ENCODE measurements around the gene LY6G5C.
A peak's percentile ranks its signal among the peaks of the same experiment; 100 is the strongest.

The LY6G5C gene

GRCh38 chr6:31700740-31701401 is 20.0 kb upstream of the LY6G5C start:
- H3K9me3 ChIP-seq (ENCODE audit: low read length): no peaks in the 10 kb centered on the region
- H3K4me3 ChIP-seq (ENCODE audit: low read depth in 1 of 2, low read length in 2 of 2): peak overlapping the region in 1 of 2 donors; percentile 97
- H3K36me3 ChIP-seq (ENCODE audit: insufficient read depth, low read length): peaks cover 11% of the 10 kb centered on the region
- peaks cover 24% of the 10 kb centered on the region for H3K4me1 ChIP-seq (ENCODE audit: insufficient read depth, low read length)
- no peak overlapping the region for H3K27ac ChIP-seq (ENCODE audit: low read depth, low read length)
- no peaks in the 10 kb centered on the region for H3K27me3 ChIP-seq (ENCODE audit: control insufficient read depth in 1 of 2, insufficient read depth in 2 of 2, low read length in 2 of 2)
- peak overlapping the region; percentile 99 for H3K9ac ChIP-seq (ENCODE audit: low read length)

- Histone ChIP-seq H3K27me3 (ENCODE audit: control insufficient read depth in 1 of 2, insufficient read depth in 2 of 2, low read length in 2 of 2) (no peaks in the 10 kb centered on the region), H3K4me3 (ENCODE audit: low read depth in 1 of 2, low read length in 2 of 2) (no peak overlapping the region), H3K36me3 (ENCODE audit: insufficient read depth, low read length) (peaks cover 40% of the 10 kb centered on the region), H3K9ac (ENCODE audit: low read length) (no peak overlapping the region), H3K9me3 (ENCODE audit: low read length) (no peaks in the 10 kb centered on the region), H3K4me1 (ENCODE audit: insufficient read depth, low read length) (peaks cover 18% of the 10 kb centered on the region), H3K27ac (ENCODE audit: low read depth, low read length) (no peak overlapping the region)
These were observed 16.7 kb upstream of the LY6G5C start for GRCh38 chr6:31697555-31697954.

GRCh38 chr6:31693535-31693934 is 12.7 kb upstream of the LY6G5C start:
- Histone ChIP-seq H3K9me3 (ENCODE audit: low read length) (no peaks in the 10 kb centered on the region), H3K4me3 (ENCODE audit: low read depth in 1 of 2, low read length in 2 of 2) (no peak overlapping the region), H3K27ac (ENCODE audit: low read depth, low read length) (no peak overlapping the region), H3K4me1 (ENCODE audit: insufficient read depth, low read length) (no peaks in the 10 kb centered on the region), H3K27me3 (ENCODE audit: control insufficient read depth in 1 of 2, insufficient read depth in 2 of 2, low read length in 2 of 2) (no peaks in the 10 kb centered on the region), H3K9ac (ENCODE audit: low read length) (no peak overlapping the region), H3K36me3 (ENCODE audit: insufficient read depth, low read length) (peaks cover 74% of the 10 kb centered on the region)

- Histone ChIP-seq H3K4me3 (ENCODE audit: low read depth in 1 of 2, low read length in 2 of 2) (no peak overlapping the region), H3K36me3 (ENCODE audit: insufficient read depth, low read length) (peaks cover 80% of the 10 kb centered on the region), H3K27me3 (ENCODE audit: control insufficient read depth in 1 of 2, insufficient read depth in 2 of 2, low read length in 2 of 2) (no peaks in the 10 kb centered on the region), H3K9ac (ENCODE audit: low read length) (no peak overlapping the region), H3K9me3 (ENCODE audit: low read length) (no peaks in the 10 kb centered on the region), H3K4me1 (ENCODE audit: insufficient read depth, low read length) (no peaks in the 10 kb centered on the region), H3K27ac (ENCODE audit: low read depth, low read length) (no peak overlapping the region)
These were observed 12.0 kb upstream of the LY6G5C start for GRCh38 chr6:31692886-31693285.

GRCh38 chr6:31692353-31692752 is 11.5 kb upstream of the LY6G5C start:
- no peaks in the 10 kb centered on the region for H3K4me1 ChIP-seq (ENCODE audit: insufficient read depth, low read length)
- H3K27me3 ChIP-seq (ENCODE audit: control insufficient read depth in 1 of 2, insufficient read depth in 2 of 2, low read length in 2 of 2): no peaks in the 10 kb centered on the region
- no peak overlapping the region for H3K4me3 ChIP-seq (ENCODE audit: low read depth in 1 of 2, low read length in 2 of 2)
- H3K36me3 ChIP-seq (ENCODE audit: insufficient read depth, low read length): peaks cover 86% of the 10 kb centered on the region
- no peak overlapping the region for H3K9ac ChIP-seq (ENCODE audit: low read length)
- no peaks in the 10 kb centered on the region for H3K9me3 ChIP-seq (ENCODE audit: low read length)
- H3K27ac ChIP-seq (ENCODE audit: low read depth, low read length): no peak overlapping the region

- no peak overlapping the region for H3K9ac ChIP-seq (ENCODE audit: low read length)
- H3K27ac ChIP-seq (ENCODE audit: low read depth, low read length): no peak overlapping the region
- no peaks in the 10 kb centered on the region for H3K27me3 ChIP-seq (ENCODE audit: control insufficient read depth in 1 of 2, insufficient read depth in 2 of 2, low read length in 2 of 2)
- no peaks in the 10 kb centered on the region for H3K9me3 ChIP-seq (ENCODE audit: low read length)
- H3K36me3 ChIP-seq (ENCODE audit: insufficient read depth, low read length): peaks cover 89% of the 10 kb centered on the region
- H3K4me1 ChIP-seq (ENCODE audit: insufficient read depth, low read length): no peaks in the 10 kb centered on the region
- H3K4me3 ChIP-seq (ENCODE audit: low read depth in 1 of 2, low read length in 2 of 2): no peak overlapping the region
These were observed 10.8 kb upstream of the LY6G5C start for GRCh38 chr6:31691564-31692108.

GRCh38 chr6:31691078-31691463 is 10.2 kb upstream of the LY6G5C start:
- H3K36me3 ChIP-seq (ENCODE audit: insufficient read depth, low read length): peaks cover 89% of the 10 kb centered on the region
- no peak overlapping the region for H3K4me3 ChIP-seq (ENCODE audit: low read depth in 1 of 2, low read length in 2 of 2)
- H3K4me1 ChIP-seq (ENCODE audit: insufficient read depth, low read length): no peaks in the 10 kb centered on the region
- H3K27ac ChIP-seq (ENCODE audit: low read depth, low read length): no peak overlapping the region
- H3K27me3 ChIP-seq (ENCODE audit: control insufficient read depth in 1 of 2, insufficient read depth in 2 of 2, low read length in 2 of 2): no peaks in the 10 kb centered on the region
- H3K9ac ChIP-seq (ENCODE audit: low read length): no peak overlapping the region
- H3K9me3 ChIP-seq (ENCODE audit: low read length): no peaks in the 10 kb centered on the region

- H3K27ac ChIP-seq (ENCODE audit: low read depth, low read length): no peak overlapping the region
- no peaks in the 10 kb centered on the region for H3K27me3 ChIP-seq (ENCODE audit: control insufficient read depth in 1 of 2, insufficient read depth in 2 of 2, low read length in 2 of 2)
- H3K4me3 ChIP-seq (ENCODE audit: low read depth in 1 of 2, low read length in 2 of 2): no peak overlapping the region
- no peak overlapping the region for H3K9ac ChIP-seq (ENCODE audit: low read length)
- no peaks in the 10 kb centered on the region for H3K9me3 ChIP-seq (ENCODE audit: low read length)
- H3K4me1 ChIP-seq (ENCODE audit: insufficient read depth, low read length): no peaks in the 10 kb centered on the region
- H3K36me3 ChIP-seq (ENCODE audit: insufficient read depth, low read length): peaks cover 90% of the 10 kb centered on the region
These were observed 9.6 kb upstream of the LY6G5C start for GRCh38 chr6:31690231-31691077.

- H3K4me3 ChIP-seq (ENCODE audit: low read depth in 1 of 2, low read length in 2 of 2): no peak overlapping the region
- no peaks in the 10 kb centered on the region for H3K27me3 ChIP-seq (ENCODE audit: control insufficient read depth in 1 of 2, insufficient read depth in 2 of 2, low read length in 2 of 2)
- no peaks in the 10 kb centered on the region for H3K9me3 ChIP-seq (ENCODE audit: low read length)
- no peaks in the 10 kb centered on the region for H3K4me1 ChIP-seq (ENCODE audit: insufficient read depth, low read length)
- no peak overlapping the region for H3K9ac ChIP-seq (ENCODE audit: low read length)
- H3K27ac ChIP-seq (ENCODE audit: low read depth, low read length): no peak overlapping the region
- H3K36me3 ChIP-seq (ENCODE audit: insufficient read depth, low read length): peaks cover 81% of the 10 kb centered on the region
These were observed 8.6 kb upstream of the LY6G5C start for GRCh38 chr6:31689249-31690110.

GRCh38 chr6:31687860-31688693 is 7.2 kb upstream of the LY6G5C start:
- Histone ChIP-seq H3K27me3 (ENCODE audit: control insufficient read depth in 1 of 2, insufficient read depth in 2 of 2, low read length in 2 of 2) (no peaks in the 10 kb centered on the region), H3K4me1 (ENCODE audit: insufficient read depth, low read length) (no peaks in the 10 kb centered on the region), H3K9me3 (ENCODE audit: low read length) (no peaks in the 10 kb centered on the region), H3K27ac (ENCODE audit: low read depth, low read length) (no peak overlapping the region), H3K4me3 (ENCODE audit: low read depth in 1 of 2, low read length in 2 of 2) (no peak overlapping the region), H3K36me3 (ENCODE audit: insufficient read depth, low read length) (peaks cover 67% of the 10 kb centered on the region), H3K9ac (ENCODE audit: low read length) (no peak overlapping the region)
